Choroid plexus epithelial cell (primary cell): ENCODE measurements around the gene G6PC1.
"Not testable (repeated sequence)": the region's sequence is repeated elsewhere in the genome, so short reads cannot be mapped to it uniquely, and the experiment has no call there.

ENCODE experiments used
- DNase-seq: peaks from one replicate; pipeline ENCODE4 v3.0.0-alpha.2; 2010; ENCODE audit warnings: low read depth
- H3K4me3 ChIP-seq: 2 replicates; pipeline ENCODE4 v1.5.1; 2011; ENCODE audit warnings: low read depth, mild to moderate bottlenecking, control low read depth, low read length, moderate library complexity
- CTCF ChIP-seq: conservative IDR thresholded peaks from 2 replicates; pipeline ENCODE4 v1.5.1; 2011; ENCODE audit warnings: low read depth, mild to moderate bottlenecking, control low read depth, inconsistent platforms, low read length, moderate library complexity

The G6PC1 gene

GRCh38 chr17:42868338-42868737 lies 32.3 kb upstream of the G6PC1 start:
- H3K4me3 ChIP-seq = no peak overlapping the region
- no peak for TF ChIP-seq CTCF
- DNase-seq = no peak

GRCh38 chr17:42871647-42872046 lies 29.0 kb upstream of the G6PC1 start:
- H3K4me3 ChIP-seq = no peak overlapping the region
- TF ChIP-seq CTCF = no peak
- no peak for DNase-seq

GRCh38 chr17:42872251-42872965 lies 28.2 kb upstream of the G6PC1 start:
- no peak for TF ChIP-seq CTCF
- no peak for DNase-seq
- no peak overlapping the region for H3K4me3 ChIP-seq

- H3K4me3 ChIP-seq = no peak overlapping the region
- TF ChIP-seq CTCF = no peak
- DNase-seq = no peak
Measured at GRCh38 chr17:42873315-42873714, 27.3 kb upstream of the G6PC1 start.

- not testable (repeated sequence) for H3K4me3 ChIP-seq, DNase-seq
Measured at GRCh38 chr17:42873932-42874695, 26.5 kb upstream of the G6PC1 start.

GRCh38 chr17:42877037-42877436 lies 23.6 kb upstream of the G6PC1 start:
- DNase-seq = no peak
- no peak overlapping the region for H3K4me3 ChIP-seq
- no peak for TF ChIP-seq CTCF

GRCh38 chr17:42878123-42878880 lies 22.3 kb upstream of the G6PC1 start:
- DNase-seq = peak; percentile 21
- no peak overlapping the region for H3K4me3 ChIP-seq
- no peak for TF ChIP-seq CTCF
